ENCODE results near the gene RASGEF1B.

The RASGEF1B gene

GRCh38 chr4:81399306-81400086 is 72.2 kb downstream of the RASGEF1B start:
- DNase-seq (ENCODE audit: low read depth, low spot score): no peak

DNA sequence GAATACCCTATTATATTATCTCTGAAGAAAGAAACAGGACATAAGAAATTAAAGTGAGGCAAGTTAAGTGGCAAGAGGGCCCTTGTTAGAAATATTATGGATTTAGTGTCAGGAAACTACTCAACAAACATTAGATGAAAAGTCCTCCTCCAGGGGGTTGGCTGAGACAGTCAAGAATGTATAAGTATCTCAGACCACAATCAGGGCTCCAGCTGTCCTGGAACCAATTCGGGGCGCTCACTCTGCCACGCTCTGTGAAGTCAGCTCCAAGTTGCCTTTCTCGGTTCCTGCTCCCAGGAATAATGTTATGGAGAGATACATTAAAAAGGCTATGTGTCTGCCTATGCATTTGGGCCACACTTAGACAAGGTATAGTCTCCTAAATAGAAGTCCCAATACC is 73.3 kb downstream of the RASGEF1B start:
- DNase-seq (ENCODE audit: low read depth, low spot score): no peak

- no peak for DNase-seq (ENCODE audit: low read depth, low spot score)
These were observed 74.1 kb downstream of the RASGEF1B start for GRCh38 chr4:81397635-81398034.

- DNase-seq (ENCODE audit: low read depth, low spot score): no peak
These were observed 76.5 kb downstream of the RASGEF1B start for GRCh38 chr4:81395239-81395638.

DNA sequence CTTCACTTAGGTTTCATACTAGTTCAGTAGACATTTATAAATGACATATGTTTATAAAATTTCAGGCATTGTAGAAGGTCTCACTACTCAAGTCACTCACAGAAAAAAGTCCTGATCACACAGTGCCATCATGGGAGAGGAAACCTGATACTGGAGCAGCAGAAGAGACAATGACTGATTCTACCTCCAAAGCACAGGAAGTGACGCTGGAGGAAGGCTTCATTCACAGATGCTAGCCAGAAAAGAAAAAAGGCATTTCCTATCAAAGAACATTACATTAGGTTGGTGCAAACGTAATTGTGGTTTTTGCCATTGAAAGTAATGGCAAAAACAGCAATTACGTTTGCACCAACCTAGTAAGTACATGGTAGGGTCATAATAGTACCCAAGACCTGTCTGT is 79.5 kb downstream of the RASGEF1B start:
- DNase-seq (ENCODE audit: low read depth, low spot score): no peak

DNA sequence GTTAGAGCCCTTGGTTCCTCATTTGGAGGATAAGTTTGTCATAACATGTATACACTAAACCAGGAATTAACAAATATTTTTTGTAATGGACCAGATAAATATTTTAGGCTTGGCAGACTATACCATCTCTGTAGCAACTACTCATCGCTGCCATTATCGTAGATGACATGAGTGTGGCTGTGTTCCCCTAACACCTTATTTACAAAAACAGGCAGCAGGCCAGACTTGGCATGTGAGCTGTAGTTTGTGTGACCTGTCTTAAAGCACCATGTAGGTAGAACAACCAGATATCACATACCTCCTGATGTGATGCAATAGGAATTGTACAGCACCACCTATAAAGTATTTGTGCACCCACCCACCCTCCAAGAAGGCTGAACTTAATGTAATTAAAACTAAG is 82.0 kb downstream of the RASGEF1B start:
- DNase-seq (ENCODE audit: low read depth, low spot score): no peak

DNA sequence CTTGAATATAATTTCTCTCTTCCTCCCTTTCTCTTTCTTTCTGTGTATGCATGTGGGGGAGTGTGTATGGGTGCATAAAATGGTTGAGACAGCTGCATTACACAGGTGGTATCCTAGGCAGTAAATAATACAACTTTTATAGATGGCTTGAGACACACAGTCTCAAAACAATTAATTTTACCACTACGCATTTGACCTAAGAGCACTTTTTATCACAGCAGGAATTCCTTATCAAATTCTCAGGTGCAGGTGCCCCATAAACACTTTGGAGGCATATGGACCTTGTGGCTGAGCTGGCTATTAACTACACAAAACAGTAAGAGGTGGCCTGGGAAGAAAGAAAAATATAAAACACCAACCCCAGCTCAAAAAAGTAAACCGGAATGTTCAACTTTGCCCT is 91.3 kb downstream of the RASGEF1B start:
- DNase-seq (ENCODE audit: low read depth, low spot score): no peak

GRCh38 chr4:81378386-81378785 is 93.3 kb downstream of the RASGEF1B start:
- DNase-seq (ENCODE audit: low read depth, low spot score): no peak

DNA sequence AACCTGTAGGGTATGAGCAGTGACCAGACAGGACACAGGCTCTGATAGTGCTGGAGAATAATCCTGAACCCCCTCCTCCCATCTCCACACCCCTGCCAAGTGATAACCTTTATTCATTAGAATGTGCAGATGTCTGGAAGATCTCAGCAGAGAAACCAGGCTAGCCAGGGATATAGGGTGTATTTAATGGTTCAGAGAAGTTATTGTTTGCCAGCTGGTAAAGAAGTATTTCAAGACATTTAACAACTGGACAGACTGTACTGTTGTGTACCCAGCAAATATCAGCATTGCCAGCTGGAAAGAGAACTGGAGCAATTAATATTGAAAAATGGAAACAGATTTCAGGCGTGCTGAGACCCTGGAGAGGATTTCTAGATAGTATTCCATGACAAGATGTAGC is 94.5 kb downstream of the RASGEF1B start:
- DNase-seq (ENCODE audit: low read depth, low spot score): no peak

GRCh38 chr4:81376720-81377119 is 95.0 kb downstream of the RASGEF1B start:
- DNase-seq (ENCODE audit: low read depth, low spot score): no peak
